WTC11 (cell line): ENCODE data around the gene COL25A1. TPM values are rescaled to one million over a fixed set of nuclear protein-coding genes. Genes with fewer than 3 reads are reported as not detected.

Experiments
- ATAC-seq: fragments of 200-7000 bp; cut with Tn5 transposase; 2 replicates; pipeline ENCODE4 v1.10.0; 2021; ENCODE audit warnings: mild to moderate bottlenecking, moderate library complexity
- CTCF ChIA-PET: fragments of 300-600 bp; sonication (Branson Sonifier 250); formaldehyde crosslinking; loops from one replicate; lab custom pipeline; 2021; ENCODE audit warnings: antibody characterized with exemption; lab: Charles Lee
- POLR2A ChIA-PET: fragments of 350-600 bp; sonication (Branson Sonifier 250); formaldehyde crosslinking; loops from one replicate; lab custom pipeline; 2021; ENCODE audit warnings: antibody characterized with exemption; lab: Charles Lee
- DNase-seq: peaks from one replicate; pipeline ENCODE4 v3.0.0; 2021; ENCODE audit warnings: low spot score
- H3K27ac Mint-ChIP-seq: 2 replicates; pipeline ENCODE4 v1.8.0; 2021; ENCODE audit warnings: mixed read lengths
- H3K27me3 Mint-ChIP-seq: 2 replicates; pipeline ENCODE4 v1.8.0; 2021; ENCODE audit warnings: low read depth, mild to moderate bottlenecking, moderate library complexity, mixed read lengths
- H3K36me3 Mint-ChIP-seq: 2 replicates; pipeline ENCODE4 v1.8.0; 2021; ENCODE audit warnings: mixed read lengths
- H3K4me1 Mint-ChIP-seq: 2 replicates; pipeline ENCODE4 v1.8.0; 2022; ENCODE audit warnings: mixed read lengths
- H3K4me3 Mint-ChIP-seq: 2 replicates; pipeline ENCODE4 v1.8.0; 2021; ENCODE audit warnings: mild to moderate bottlenecking, moderate library complexity, mixed read lengths
- H3K9me3 Mint-ChIP-seq: 2 replicates; pipeline ENCODE4 v1.8.0; 2021; ENCODE audit warnings: mixed read lengths
- CREM ChIP-seq: sonication (generic); formaldehyde crosslinking; IDR thresholded peaks from 2 replicates; pipeline ENCODE4 v1.8.1; 2022; ENCODE audit warnings: mild to moderate bottlenecking, missing genetic modification reagents, moderate library complexity
- CTCF ChIP-seq: fragments of 200-600 bp; IDR thresholded peaks from 2 replicates; pipeline ENCODE4 v1.8.0; 2022; ENCODE audit warnings: antibody characterized with exemption
- ETV6 ChIP-seq: sonication (generic); formaldehyde crosslinking; IDR thresholded peaks from 2 replicates; pipeline ENCODE4 v1.8.1; 2022; ENCODE audit warnings: mild to moderate bottlenecking, missing genetic modification reagents
- GABPB1 ChIP-seq: sonication (generic); formaldehyde crosslinking; IDR thresholded peaks from 2 replicates; pipeline ENCODE4 v1.8.1; 2023; ENCODE audit warnings: mild to moderate bottlenecking, missing genetic modification reagents
- IRF2 ChIP-seq: sonication (generic); formaldehyde crosslinking; IDR thresholded peaks from 2 replicates; pipeline ENCODE4 v1.8.0; 2022; ENCODE audit warnings: low read depth, missing genetic modification reagents, borderline replicate concordance
- JAZF1 ChIP-seq: fragments of 250-450 bp; sonication (Bioruptor Pico); IDR thresholded peaks from 2 replicates; pipeline ENCODE4 v1.9.0; 2021; ENCODE audit warnings: moderate library complexity, mild to moderate bottlenecking, inconsistent platforms
- NFYB ChIP-seq: sonication (generic); formaldehyde crosslinking; conservative IDR thresholded peaks from 2 replicates; pipeline ENCODE4 v1.8.0; 2022; ENCODE audit warnings: low read depth, missing genetic modification reagents
- NR3C1 ChIP-seq: sonication (generic); formaldehyde crosslinking; conservative IDR thresholded peaks from 2 replicates; pipeline ENCODE4 v1.8.1; 2023; ENCODE audit warnings: low read depth, mild to moderate bottlenecking, missing genetic modification reagents
- PREB ChIP-seq: sonication (generic); formaldehyde crosslinking; IDR thresholded peaks from 2 replicates; pipeline ENCODE4 v1.8.1; 2022; ENCODE audit warnings: mild to moderate bottlenecking, missing genetic modification reagents, moderate library complexity, borderline replicate concordance
- SP1 ChIP-seq: sonication (generic); formaldehyde crosslinking; conservative IDR thresholded peaks from 2 replicates; pipeline ENCODE4 v1.8.1; 2022; ENCODE audit warnings: missing genetic modification reagents
- USF1 ChIP-seq: sonication (generic); formaldehyde crosslinking; IDR thresholded peaks from 2 replicates; pipeline ENCODE4 v1.8.0; 2022; ENCODE audit warnings: mild to moderate bottlenecking, missing genetic modification reagents
- ZBTB21 ChIP-seq: sonication (generic); formaldehyde crosslinking; IDR thresholded peaks from 2 replicates; pipeline ENCODE4 v1.8.1; 2023; ENCODE audit warnings: mild to moderate bottlenecking, missing genetic modification reagents, borderline replicate concordance
- ZBTB43 ChIP-seq: sonication (generic); formaldehyde crosslinking; IDR thresholded peaks from 2 replicates; pipeline ENCODE4 v1.8.1; 2023; ENCODE audit warnings: mild to moderate bottlenecking, missing genetic modification reagents
- ZNF121 ChIP-seq: sonication (generic); formaldehyde crosslinking; IDR thresholded peaks from 2 replicates; pipeline ENCODE4 v1.8.0; 2023; ENCODE audit warnings: missing genetic modification reagents
- ZNF232 ChIP-seq: sonication (generic); formaldehyde crosslinking; IDR thresholded peaks from 2 replicates; pipeline ENCODE4 v1.8.0; 2022; ENCODE audit warnings: mild to moderate bottlenecking, missing genetic modification reagents
- total RNA-seq: library from RNA; stranded (reverse); gene quantifications from 3 replicates; pipeline ENCODE4 v1.2.3, GENCODE V29; 2021
- TF ChIP-seq, protein P1 (sequence below): fragments of 250-450 bp; sonication (Bioruptor Pico); IDR thresholded peaks from 2 replicates; pipeline ENCODE4 v1.9.0; 2021; ENCODE audit warnings: mild to moderate bottlenecking
- TF ChIP-seq, protein P2 (sequence below): sonication (generic); formaldehyde crosslinking; IDR thresholded peaks from 2 replicates; pipeline ENCODE4 v1.8.1; 2022; ENCODE audit warnings: low read depth, mild to moderate bottlenecking, moderate library complexity, missing genetic modification reagents, borderline replicate concordance
- TF ChIP-seq, protein P3 (sequence below): sonication (generic); formaldehyde crosslinking; IDR thresholded peaks from 2 replicates; pipeline ENCODE4 v1.8.1; 2022; ENCODE audit warnings: low read depth, missing genetic modification reagents, borderline replicate concordance
- TF ChIP-seq, protein P4 (sequence below): sonication (generic); formaldehyde crosslinking; IDR thresholded peaks from 2 replicates; pipeline ENCODE4 v1.8.0; 2022; ENCODE audit warnings: mild to moderate bottlenecking, missing genetic modification reagents

COL25A1 gene
- total RNA-seq, 1 experiment from 2014 or later: 6.6 TPM

DNA sequence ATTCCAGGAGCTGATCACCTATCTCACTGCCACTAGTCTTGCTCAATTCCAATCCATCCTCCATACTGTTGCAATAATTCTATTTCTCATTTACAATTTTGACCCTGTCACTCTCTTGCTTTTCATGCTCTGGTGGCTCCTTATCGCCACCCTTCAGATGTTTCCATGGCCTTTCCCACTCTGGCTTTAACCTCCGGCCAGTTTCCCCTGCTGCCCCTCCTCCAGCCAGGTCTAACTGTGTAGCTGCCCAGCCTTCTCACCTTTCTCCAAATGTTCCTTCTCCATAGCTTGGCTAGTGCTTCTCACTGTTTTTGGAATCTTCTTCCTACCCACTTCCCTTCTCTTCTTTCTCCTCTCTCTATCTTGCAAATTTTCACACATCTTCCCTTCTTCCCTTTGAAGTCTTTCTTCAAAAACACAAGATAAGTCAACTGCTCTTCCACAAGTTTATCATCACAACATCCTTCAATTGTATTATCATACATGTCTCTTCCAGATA, 153.8 kb downstream of the COL25A1 start:
- peaks cover 10% of the 10 kb centered on the region for H3K27me3 Mint-ChIP-seq
- ATAC-seq (no peak), DNase-seq (no peak)
- H3K4me1 Mint-ChIP-seq: peaks cover 22% of the 10 kb centered on the region
- no peak for TF ChIP-seq NFYB (CRISPR knock-in tag)
- POLR2A ChIA-PET: no interaction called here
- H3K36me3 Mint-ChIP-seq: no peaks in the 10 kb centered on the region; the same call in 1 of the 2 replicates
- no peak overlapping the region for H3K4me3 Mint-ChIP-seq
- no peak overlapping the region; the same call in 1 of the 2 replicates for H3K27ac Mint-ChIP-seq
- peaks cover 1% of the 10 kb centered on the region for H3K9me3 Mint-ChIP-seq
- CTCF ChIA-PET: no interaction called here

GRCh38 chr4:109147135-109147534, 155.3 kb downstream of the COL25A1 start:
- ChIA-PET POLR2A (no interaction called here), CTCF (interaction anchor here (1.0 kb wide), 1 partner anchor 16 kb away, joined by 3 read pairs; no protein-coding TSS in a partner anchor)
- ATAC-seq (peak; percentile 75), DNase-seq (no peak)
- Mint-ChIP-seq H3K27me3 (peaks cover 10% of the 10 kb centered on the region), H3K4me3 (no peak overlapping the region), H3K27ac (no peak overlapping the region), H3K9me3 (peaks cover 9% of the 10 kb centered on the region), H3K4me1 (peaks cover 22% of the 10 kb centered on the region), H3K36me3 (peaks cover 7% of the 10 kb centered on the region)
- TF ChIP-seq, protein P1, sequence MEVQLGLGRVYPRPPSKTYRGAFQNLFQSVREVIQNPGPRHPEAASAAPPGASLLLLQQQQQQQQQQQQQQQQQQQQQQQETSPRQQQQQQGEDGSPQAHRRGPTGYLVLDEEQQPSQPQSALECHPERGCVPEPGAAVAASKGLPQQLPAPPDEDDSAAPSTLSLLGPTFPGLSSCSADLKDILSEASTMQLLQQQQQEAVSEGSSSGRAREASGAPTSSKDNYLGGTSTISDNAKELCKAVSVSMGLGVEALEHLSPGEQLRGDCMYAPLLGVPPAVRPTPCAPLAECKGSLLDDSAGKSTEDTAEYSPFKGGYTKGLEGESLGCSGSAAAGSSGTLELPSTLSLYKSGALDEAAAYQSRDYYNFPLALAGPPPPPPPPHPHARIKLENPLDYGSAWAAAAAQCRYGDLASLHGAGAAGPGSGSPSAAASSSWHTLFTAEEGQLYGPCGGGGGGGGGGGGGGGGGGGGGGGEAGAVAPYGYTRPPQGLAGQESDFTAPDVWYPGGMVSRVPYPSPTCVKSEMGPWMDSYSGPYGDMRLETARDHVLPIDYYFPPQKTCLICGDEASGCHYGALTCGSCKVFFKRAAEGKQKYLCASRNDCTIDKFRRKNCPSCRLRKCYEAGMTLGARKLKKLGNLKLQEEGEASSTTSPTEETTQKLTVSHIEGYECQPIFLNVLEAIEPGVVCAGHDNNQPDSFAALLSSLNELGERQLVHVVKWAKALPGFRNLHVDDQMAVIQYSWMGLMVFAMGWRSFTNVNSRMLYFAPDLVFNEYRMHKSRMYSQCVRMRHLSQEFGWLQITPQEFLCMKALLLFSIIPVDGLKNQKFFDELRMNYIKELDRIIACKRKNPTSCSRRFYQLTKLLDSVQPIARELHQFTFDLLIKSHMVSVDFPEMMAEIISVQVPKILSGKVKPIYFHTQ (CRISPR knock-in tag): no peak
- TF ChIP-seq ETV6 (CRISPR knock-in tag) (no peak), CREM (CRISPR knock-in tag) (no peak), ZNF232 (CRISPR knock-in tag) (no peak), PREB (CRISPR knock-in tag) (no peak), ZBTB43 (CRISPR knock-in tag) (no peak), SP1 (no peak), NR3C1 (no peak), IRF2 (no peak), ZNF121 (CRISPR knock-in tag) (no peak), CTCF (no peak), JAZF1 (CRISPR knock-in tag) (no peak)
- TF ChIP-seq, protein P2, sequence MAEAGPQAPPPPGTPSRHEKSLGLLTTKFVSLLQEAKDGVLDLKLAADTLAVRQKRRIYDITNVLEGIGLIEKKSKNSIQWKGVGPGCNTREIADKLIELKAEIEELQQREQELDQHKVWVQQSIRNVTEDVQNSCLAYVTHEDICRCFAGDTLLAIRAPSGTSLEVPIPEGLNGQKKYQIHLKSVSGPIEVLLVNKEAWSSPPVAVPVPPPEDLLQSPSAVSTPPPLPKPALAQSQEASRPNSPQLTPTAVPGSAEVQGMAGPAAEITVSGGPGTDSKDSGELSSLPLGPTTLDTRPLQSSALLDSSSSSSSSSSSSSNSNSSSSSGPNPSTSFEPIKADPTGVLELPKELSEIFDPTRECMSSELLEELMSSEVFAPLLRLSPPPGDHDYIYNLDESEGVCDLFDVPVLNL (CRISPR knock-in tag): no peak

- peaks cover 9% of the 10 kb centered on the region for H3K36me3 Mint-ChIP-seq
- H3K4me1 Mint-ChIP-seq: peaks cover 22% of the 10 kb centered on the region
- ATAC-seq: no peak
- CTCF ChIA-PET: no interaction called here
- DNase-seq: no peak
- peaks cover 15% of the 10 kb centered on the region for H3K9me3 Mint-ChIP-seq
- POLR2A ChIA-PET: no interaction called here
- H3K4me3 Mint-ChIP-seq: no peak overlapping the region
- H3K27me3 Mint-ChIP-seq: peaks cover 10% of the 10 kb centered on the region
- no peak overlapping the region for H3K27ac Mint-ChIP-seq
- TF ChIP-seq, protein P3, sequence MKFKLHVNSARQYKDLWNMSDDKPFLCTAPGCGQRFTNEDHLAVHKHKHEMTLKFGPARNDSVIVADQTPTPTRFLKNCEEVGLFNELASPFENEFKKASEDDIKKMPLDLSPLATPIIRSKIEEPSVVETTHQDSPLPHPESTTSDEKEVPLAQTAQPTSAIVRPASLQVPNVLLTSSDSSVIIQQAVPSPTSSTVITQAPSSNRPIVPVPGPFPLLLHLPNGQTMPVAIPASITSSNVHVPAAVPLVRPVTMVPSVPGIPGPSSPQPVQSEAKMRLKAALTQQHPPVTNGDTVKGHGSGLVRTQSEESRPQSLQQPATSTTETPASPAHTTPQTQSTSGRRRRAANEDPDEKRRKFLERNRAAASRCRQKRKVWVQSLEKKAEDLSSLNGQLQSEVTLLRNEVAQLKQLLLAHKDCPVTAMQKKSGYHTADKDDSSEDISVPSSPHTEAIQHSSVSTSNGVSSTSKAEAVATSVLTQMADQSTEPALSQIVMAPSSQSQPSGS: no peak
- no peak for TF ChIP-seq ZBTB21 (CRISPR knock-in tag)
- TF ChIP-seq, protein P4, sequence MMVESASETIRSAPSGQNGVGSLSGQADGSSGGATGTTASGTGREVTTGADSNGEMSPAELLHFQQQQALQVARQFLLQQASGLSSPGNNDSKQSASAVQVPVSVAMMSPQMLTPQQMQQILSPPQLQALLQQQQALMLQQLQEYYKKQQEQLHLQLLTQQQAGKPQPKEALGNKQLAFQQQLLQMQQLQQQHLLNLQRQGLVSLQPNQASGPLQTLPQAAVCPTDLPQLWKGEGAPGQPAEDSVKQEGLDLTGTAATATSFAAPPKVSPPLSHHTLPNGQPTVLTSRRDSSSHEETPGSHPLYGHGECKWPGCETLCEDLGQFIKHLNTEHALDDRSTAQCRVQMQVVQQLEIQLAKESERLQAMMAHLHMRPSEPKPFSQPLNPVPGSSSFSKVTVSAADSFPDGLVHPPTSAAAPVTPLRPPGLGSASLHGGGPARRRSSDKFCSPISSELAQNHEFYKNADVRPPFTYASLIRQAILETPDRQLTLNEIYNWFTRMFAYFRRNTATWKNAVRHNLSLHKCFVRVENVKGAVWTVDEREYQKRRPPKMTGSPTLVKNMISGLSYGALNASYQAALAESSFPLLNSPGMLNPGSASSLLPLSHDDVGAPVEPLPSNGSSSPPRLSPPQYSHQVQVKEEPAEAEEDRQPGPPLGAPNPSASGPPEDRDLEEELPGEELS (CRISPR knock-in tag): no peak
- TF ChIP-seq USF1 (CRISPR knock-in tag): no peak
- no peak for TF ChIP-seq SP1
- TF ChIP-seq GABPB1: no peak
These were observed 156.0 kb downstream of the COL25A1 start for GRCh38 chr4:109146499-109146898.
